Stimulated activated CD8-positive, alpha-beta memory T cell treated with anti-CD3 and anti-CD28 coated beads, Interleukin-15, amount 100 ng/mL, for 1 hour (primary cell): ENCODE data around the gene TMEM139.
"Not testable (repeated sequence)": the region's sequence is repeated elsewhere in the genome, so short reads cannot be mapped to it uniquely, and the experiment has no call there.

Experiments used
- DNase-seq: peaks from one replicate; pipeline ENCODE4 v3.0.0-alpha.2; 2020; ENCODE audit warnings: low read depth

TMEM139 gene

GRCh38 chr7:143259765-143260164, 25.0 kb upstream of the TMEM139 start:
- DNase-seq = no peak

GRCh38 chr7:143261901-143262300, 22.9 kb upstream of the TMEM139 start:
- DNase-seq = no peak

- DNase-seq = peak; percentile 66
Measured at GRCh38 chr7:143263266-143264195, 21.2 kb upstream of the TMEM139 start, which contains the start of gene GSTK1. Gene GSTK1, plus strand, starts transcription at chr7:143263441. Its CDS starts 73 bp downstream, at chr7:143263514.

GRCh38 chr7:143264196-143264568, 20.6 kb upstream of the TMEM139 start:
- DNase-seq = not testable (repeated sequence)

GRCh38 chr7:143265017-143265693, 19.6 kb upstream of the TMEM139 start:
- DNase-seq = no peak

GRCh38 chr7:143269251-143269650, 15.5 kb upstream of the TMEM139 start:
- DNase-seq = no peak

GRCh38 chr7:143271240-143271639, 13.5 kb upstream of the TMEM139 start:
- no peak for DNase-seq

GRCh38 chr7:143272871-143273270, 11.9 kb upstream of the TMEM139 start:
- no peak for DNase-seq

- DNase-seq = no peak
Measured at GRCh38 chr7:143279186-143280098, 5.3 kb upstream of the TMEM139 start.

GRCh38 chr7:143280160-143280559, 4.6 kb upstream of the TMEM139 start:
- DNase-seq = no peak

GRCh38 chr7:143280566-143280965, 4.2 kb upstream of the TMEM139 start:
- no peak for DNase-seq

GRCh38 chr7:143281529-143281928, 3.2 kb upstream of the TMEM139 start:
- no peak for DNase-seq

GRCh38 chr7:143282124-143282523, 2.6 kb upstream of the TMEM139 start:
- no peak for DNase-seq

GRCh38 chr7:143283381-143283780, 1.4 kb upstream of the TMEM139 start:
- no peak for DNase-seq

- no peak for DNase-seq
Measured at GRCh38 chr7:143285470-143285778, 666 bp downstream of the TMEM139 start.

- DNase-seq = no peak
Measured at GRCh38 chr7:143285806-143286521, 1.2 kb downstream of the TMEM139 start.

- no peak for DNase-seq
Measured at GRCh38 chr7:143286522-143286890, 1.7 kb downstream of the TMEM139 start.

GRCh38 chr7:143287339-143287934, 2.7 kb downstream of the TMEM139 start:
- no peak for DNase-seq

- peak; percentile 96 for DNase-seq
Measured at GRCh38 chr7:143287935-143288826, 3.4 kb downstream of the TMEM139 start, which contains the start of gene CASP2. Gene CASP2, plus strand, starts transcription at chr7:143288351. Its CDS starts 105 bp downstream, at chr7:143288456.

GRCh38 chr7:143288836-143289235, 4.1 kb downstream of the TMEM139 start:
- no peak for DNase-seq
